Stimulated activated naive CD8-positive, alpha-beta T cell treated with anti-CD3 and anti-CD28 coated beads, Interleukin-15, Interleukin-2, amounts not matched to agents 100 U/mL and 50 U/mL, for 24 hours (primary cell): ENCODE measurements around the gene KNOP1.
A peak's percentile ranks its signal among the peaks of the same experiment; 100 is the strongest.
"Not testable (repeated sequence)": the region's sequence is repeated elsewhere in the genome, so short reads cannot be mapped to it uniquely, and the experiment has no call there.

Experiments
- ATAC-seq: fragments of 150-1000 bp; cut with Tn5 transposase; one replicate; pipeline ENCODE4 v1.10.0; 2021
- DNase-seq: peaks from one replicate; pipeline ENCODE4 v3.0.0; 2021

Gene KNOP1

DNA sequence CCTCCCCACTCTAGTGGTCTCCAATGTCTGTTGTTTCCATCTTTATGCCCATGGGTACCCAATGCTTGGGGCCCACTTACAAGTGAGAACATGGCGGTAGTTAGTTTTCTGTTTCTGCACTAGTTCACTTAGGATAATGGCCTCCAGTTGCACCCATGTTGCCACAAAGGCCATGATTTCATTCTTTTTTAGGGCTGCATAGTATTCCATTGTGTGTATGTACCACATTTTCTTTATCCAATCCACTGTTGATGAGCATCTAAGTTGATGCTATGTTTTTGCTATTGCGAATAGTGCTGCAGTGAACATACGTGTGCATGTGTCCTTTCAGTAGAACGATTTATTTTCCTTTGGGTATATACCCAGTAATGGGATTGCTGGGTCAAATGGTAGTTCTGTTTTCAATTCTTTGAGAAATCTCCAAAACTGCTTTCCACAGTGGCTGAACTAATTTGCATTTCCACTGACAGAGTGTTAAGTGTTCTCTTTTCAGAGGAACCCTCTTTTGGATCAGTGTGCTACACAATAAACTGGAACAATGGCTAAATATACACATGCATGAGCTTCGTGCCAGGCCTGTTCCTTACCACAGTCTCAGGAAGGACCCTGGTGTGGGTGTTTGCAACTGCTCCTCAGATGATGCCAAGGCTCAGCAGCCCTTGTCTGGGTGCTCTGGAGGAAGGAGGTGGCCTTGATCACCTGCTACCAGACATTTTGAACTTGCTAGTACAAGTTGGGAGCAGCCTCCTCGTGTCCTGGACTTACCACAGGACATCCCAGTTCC is 34.4 kb downstream of the KNOP1 start:
- DNase-seq, result no peak
- no peak for ATAC-seq

DNA sequence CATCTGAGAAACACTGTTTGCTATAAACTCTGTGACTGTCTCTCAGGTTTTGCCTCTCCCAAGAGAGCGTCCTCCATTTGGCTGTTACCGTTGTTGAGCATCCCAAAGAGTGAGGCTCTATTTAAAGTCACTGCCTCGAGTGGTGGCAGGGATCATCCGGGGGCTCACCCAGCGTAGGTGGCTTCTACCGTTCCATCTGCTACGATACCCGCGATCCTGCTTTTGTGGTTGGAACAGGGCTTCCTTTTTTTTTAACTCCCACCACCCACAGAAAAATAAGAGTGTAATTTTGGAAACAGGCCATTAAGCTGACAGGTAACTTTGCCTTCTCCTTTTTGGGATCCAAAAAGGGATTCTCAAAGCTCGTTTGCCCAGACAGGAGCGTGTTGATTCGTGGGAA is 36.4 kb downstream of the KNOP1 start:
- DNase-seq (no peak), ATAC-seq (no peak)

DNA sequence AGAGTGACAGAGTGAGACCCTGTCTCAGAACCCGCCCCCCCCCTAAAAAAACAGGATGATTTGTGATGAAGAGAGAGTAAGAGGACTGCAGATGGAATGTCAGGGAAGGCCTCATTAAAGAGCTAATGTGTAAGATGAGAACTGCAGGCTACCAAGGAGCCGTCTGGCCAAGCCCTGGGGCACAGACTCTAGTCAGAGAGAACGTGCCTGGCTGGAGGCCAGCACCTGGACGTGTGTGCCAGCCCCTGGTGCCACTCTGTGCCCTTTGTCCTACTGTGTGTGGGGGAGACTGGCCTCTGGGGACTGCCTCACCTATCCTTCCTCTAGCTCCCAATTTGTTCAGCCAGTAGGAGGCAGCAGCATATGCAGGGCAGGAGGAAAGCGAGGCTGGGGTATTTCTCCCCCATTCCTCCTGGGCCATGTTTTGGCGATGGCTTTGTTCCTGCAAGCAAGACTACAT is 37.1 kb downstream of the KNOP1 start:
- no peak for DNase-seq
- ATAC-seq, result no peak

DNA sequence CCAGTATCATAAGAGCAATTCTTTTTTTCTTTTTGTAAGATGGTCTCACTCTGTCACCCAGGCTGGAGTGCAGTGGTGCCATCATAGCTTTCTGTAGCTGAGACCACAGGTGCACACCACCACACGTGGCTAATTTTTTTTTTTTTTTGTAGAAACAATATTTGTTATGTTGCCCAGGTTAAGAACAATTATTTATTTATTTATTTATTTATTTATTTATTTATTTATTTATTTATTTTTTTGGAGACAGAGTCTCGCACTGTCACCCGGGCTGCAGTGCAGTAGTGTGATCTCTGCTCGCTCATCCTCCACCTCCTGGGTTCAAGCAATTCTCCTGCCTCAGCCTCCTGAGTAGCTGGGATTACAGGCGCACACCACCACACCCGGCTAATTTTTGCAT is 38.7 kb downstream of the KNOP1 start:
- not testable (repeated sequence) for DNase-seq, ATAC-seq

DNA sequence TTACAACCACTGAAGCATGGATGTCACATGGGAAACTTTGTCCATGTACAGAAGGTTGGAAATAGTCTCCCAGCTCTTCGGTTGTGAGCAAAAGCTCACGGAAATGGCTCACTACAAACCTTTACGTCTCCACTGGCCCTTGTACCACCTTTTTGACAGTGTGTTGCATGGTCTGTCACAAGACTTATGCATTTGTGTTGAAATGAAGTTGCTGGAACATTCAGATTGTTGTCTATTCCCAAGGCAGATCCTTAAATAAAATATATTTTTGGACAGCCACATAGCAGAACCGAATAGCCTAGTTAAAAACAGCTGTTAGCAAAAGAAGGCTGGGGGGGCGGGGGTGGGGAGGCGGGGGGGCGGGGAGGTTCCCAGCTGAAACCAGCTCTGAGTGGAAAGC is 39.2 kb downstream of the KNOP1 start:
- DNase-seq (no peak), ATAC-seq (no peak)

DNA sequence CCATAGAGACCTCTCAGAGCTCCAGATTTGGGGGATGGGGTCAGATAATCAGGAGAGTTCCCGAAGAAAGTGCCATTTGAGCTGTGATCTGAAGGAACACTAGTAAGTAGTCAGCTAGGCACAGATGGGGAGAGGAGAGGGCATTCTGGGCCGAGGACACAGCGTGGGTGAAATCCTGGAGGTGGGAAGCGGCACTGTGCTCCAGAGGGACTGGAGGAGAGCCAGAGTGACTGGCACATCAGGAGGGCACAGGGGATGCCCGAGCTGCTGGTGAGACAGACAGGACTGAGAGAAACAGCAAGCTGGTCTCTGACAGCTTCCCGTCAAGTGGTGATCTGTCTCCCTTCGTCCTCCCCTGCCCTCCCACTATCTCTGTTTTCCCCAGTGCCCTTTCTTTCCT is 40.6 kb downstream of the KNOP1 start:
- ATAC-seq, result no peak
- DNase-seq, result no peak

DNA sequence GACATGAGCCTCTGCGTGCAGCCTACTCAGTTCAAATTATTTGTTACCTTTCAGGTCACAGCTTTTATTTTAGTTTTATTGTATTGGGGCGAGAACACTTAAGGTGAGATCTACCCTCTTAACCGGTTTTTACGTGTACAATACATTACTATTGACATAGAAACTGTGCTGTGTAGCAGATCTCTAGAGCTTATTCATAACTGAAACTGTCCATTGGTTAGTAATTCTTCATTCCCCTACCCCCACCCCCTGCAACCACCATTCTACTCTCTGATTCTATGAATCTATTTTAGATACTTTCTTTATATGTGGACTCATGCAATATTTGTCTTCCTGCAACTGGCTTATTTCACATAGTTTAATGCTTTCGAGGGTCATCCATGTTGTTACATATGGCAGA is 43.5 kb downstream of the KNOP1 start:
- ATAC-seq (no peak), DNase-seq (no peak)

DNA sequence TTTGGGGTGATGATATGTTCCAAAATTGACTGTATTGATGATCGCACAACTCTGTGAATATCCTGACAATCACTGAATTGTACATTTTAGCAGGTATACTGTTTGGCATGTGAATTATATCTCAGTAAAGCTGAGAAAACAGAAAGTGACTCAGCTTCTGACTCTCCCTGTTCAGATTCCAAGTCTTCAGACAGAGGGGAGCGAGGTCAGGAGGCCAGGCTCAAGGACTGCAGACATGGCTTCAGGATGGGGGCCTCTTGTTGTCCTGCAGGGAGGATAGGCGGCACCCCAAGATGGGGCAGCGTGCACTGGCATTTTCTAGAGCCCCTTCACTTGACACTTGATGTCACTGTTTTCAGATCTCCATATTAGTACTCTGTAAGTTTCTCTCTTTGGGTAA is 45.6 kb downstream of the KNOP1 start:
- ATAC-seq (no peak), DNase-seq (no peak)

DNA sequence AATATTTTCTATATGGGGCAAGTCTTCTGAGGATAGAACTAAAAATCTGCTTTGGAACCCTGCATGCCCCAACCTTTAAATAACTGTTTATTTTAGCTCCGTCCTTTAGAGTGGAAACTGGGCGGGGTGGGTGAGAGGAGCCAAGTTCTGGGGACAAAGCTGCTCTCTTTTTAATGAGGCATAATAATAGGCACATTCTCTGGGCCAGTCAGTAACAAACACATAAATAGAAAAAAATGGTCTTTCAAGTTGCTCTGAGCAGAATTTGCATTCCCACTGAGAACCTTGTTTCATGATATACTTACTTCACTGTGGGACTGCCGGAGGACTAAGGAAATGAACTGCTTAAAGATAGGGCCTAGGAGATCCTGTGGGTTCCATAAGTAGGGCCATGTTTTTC is 51.5 kb downstream of the KNOP1 start:
- no peak for ATAC-seq

DNA sequence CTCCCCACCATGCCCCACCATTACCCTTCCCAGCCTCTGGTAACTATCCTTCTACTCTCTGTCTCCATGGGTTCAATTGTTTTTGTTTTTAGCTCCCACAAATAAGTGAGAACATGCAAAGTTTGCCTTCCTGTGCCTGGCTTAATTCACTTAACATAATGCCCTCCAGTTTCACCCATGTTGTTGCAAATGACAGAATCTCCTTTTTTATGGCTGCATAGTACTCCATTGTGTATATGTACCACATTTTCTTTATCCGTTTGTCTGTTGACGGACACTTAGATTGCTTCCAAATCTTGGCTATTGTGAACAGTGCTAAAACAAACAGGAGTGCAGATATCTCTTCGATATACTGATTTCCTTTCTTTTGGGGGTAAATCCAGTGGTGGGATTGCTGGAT is 52.7 kb downstream of the KNOP1 start:
- not testable (repeated sequence) for ATAC-seq, DNase-seq

More for the DNA sequence above, 51.5 kb downstream of the KNOP1 start:
- no peak for DNase-seq

DNA sequence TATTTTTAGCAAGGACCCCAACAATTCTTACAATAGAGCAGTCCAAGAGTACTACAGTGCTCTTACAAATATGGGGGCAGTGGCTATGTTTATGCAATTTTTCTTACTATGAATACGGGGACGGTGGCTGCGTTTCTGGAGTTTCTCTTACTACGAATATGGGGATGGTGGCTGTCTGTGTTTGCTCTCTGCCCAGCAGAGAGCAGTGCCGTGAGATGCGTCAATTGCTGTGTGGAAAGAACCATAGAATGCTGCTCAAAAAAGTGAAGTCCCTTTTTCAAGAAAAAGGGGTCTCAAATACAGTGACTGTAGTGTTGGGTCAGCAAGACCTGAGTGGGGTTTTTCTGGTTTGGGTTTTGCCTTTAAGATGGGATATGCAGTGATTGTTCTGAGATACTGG is 53.9 kb downstream of the KNOP1 start:
- no peak for ATAC-seq

DNA sequence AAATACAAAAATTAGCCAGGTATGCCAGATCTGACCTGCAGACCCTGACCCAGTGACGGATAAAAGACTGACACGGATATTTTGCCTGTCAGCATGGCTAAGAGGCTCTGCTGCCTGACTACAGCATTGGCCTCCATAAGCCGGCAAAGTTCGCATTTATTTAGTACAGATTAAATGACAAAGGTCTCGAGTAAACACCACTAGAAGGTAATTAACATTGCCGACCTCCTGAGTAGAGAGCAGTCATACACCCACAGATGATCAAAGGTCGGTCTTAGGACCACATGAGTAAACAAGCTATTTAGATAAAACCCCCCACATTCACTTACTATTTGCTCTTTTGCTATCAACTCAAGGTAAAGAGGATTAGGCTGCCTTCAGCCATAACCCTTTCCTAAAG is 55.7 kb downstream of the KNOP1 start:
- no peak for ATAC-seq
- DNase-seq, result no peak

More for the DNA sequence above, 53.9 kb downstream of the KNOP1 start:
- no peak for DNase-seq

DNA sequence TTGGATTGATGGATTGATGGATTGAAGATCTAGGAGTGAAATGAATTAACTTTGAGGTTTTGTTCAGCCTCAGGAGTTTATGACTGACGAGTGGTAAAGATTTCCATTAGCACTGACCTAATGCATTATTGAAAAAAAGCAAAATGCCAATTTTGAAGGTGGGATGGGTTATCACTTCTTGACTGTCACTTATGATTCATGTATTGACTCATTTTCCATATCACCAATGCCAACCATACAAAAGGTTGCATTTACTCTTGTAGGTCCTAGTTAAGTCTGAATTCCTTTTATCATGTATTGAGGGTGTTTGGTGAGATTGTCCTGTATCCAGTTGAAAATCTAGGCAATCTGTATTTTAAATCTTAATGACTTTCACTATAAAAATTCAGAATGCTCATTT is 57.6 kb downstream of the KNOP1 start:
- peak; percentile 97 for ATAC-seq
- DNase-seq, result no peak

DNA sequence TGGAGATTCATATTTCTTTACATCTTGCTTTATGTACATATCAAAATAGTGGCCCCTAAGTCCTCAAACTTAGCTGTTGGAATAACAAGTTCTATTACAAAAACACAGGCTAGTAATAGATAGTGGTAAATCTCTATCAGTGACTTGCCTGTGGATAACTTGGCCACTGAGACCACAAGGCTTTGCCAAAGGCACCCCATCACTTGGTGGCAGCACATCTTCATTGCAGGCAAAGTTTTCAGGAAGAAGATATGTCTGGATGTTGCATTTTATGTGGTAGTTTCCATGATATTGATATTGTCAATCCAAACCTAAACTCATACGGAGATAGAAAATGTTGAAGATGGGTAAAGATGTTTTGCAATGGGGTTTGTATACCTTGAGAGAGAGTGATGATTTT is 58.5 kb downstream of the KNOP1 start:
- ATAC-seq (no peak), DNase-seq (no peak)

DNA sequence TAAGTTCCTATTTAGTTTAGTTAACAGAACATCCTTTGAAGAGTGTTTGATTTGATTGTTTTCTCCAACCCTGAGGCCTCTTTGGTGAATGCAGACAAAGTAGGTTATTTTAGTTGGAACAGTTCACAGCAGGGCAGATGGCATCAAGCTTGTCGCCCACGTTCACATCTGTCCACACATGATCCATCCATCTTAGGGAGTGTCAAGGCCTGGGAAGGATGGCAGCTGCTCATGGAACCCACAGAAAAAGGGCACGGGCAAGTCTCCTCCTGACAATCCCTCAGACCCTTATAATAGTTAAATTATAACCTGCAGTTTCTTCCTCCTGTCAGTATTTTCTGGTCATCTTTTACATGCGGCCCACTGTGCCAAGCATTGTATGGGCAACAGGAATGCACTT is 60.2 kb downstream of the KNOP1 start:
- ATAC-seq (no peak), DNase-seq (no peak)

DNA sequence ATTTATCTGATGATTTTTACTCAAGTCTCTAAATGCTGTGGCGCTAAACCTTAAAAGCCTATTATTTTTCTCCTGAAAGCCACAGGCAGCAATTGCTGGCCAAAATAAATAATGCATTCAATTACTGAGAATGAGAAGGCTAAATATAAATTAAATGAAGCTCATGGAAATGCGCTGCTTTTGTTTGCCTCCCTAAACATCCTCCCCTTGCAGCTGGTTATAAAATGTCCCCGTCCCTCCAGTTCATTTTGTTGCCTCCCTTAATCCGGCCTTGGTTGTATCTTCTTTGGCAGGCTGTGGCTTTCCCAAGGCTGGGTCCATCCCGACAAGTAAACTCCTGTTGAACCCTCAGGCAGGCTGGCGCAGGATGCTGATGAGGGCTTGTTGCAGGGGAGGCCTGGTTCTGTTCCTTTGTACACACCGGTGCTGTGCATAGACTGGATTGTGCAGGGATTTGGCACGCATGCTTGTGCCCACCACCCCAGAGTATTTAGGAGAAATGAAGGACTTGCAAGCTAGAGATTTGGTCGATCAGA is 62.7 kb downstream of the KNOP1 start:
- no peak for ATAC-seq

DNA sequence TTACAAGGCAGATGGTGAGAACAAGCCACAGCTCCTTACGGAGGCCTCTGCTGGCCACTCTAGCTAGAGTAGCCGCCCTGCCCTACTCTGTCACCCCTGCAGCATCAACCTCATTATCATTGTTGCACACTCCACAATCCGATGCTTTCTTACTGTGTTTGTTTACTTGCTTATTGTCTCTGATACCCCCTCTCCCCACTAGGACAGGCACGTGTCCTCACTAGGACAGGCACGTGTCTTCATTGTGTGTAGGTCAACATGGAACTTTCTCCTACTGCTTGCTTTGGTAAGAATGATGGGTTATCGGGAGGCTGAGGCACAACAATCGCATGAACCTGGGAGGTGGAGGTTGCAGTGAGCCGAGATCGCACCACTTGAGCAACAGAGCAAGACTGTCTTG is 63.9 kb downstream of the KNOP1 start:
- DNase-seq (no peak), ATAC-seq (no peak)

More for the DNA sequence above, 62.7 kb downstream of the KNOP1 start:
- DNase-seq, result no peak
